ENCODE results near the gene LAMA3. TPM values are rescaled to one million over a fixed set of nuclear protein-coding genes. Genes with fewer than 3 reads are reported as not detected.

The LAMA3 gene
- total RNA-seq, 1 donor from 2014 or later = 0.47 TPM

GRCh38 chr18:23803755-23804154 lies 114.5 kb downstream of the LAMA3 start:
- no peaks in the 10 kb centered on the region for H3K9me3 Mint-ChIP-seq
- peaks cover 4% of the 10 kb centered on the region for H3K27me3 Mint-ChIP-seq (ENCODE audit: insufficient read depth, low read depth)
- H3K27ac Mint-ChIP-seq = no peak overlapping the region
- Histone ChIP-seq H3F3A (ENCODE audit: low read depth) (no peaks in the 10 kb centered on the region), H2AFZ (replicated peaks) (no peak overlapping the region), H3K9ac (no peak overlapping the region), H3K79me2 (ENCODE audit: low read depth) (no peaks in the 10 kb centered on the region), H3K4me2 (no peak overlapping the region), H4K20me1 (ENCODE audit: low read depth) (no peaks in the 10 kb centered on the region), H3K9me3 (ENCODE audit: low read depth) (no peaks in the 10 kb centered on the region), H3K4me3 (no peak overlapping the region), H3K27ac (no peak overlapping the region), H3K27me3 (no peaks in the 10 kb centered on the region), H3K4me1 (no peaks in the 10 kb centered on the region), H3K36me3 (no peaks in the 10 kb centered on the region)
- H3K4me1 Mint-ChIP-seq = no peaks in the 10 kb centered on the region
- DNase-seq (ENCODE audit: low spot score) = no peak
- H3K36me3 Mint-ChIP-seq = no peaks in the 10 kb centered on the region
- TF ChIP-seq EZH2phosphoT487 (IDR thresholded peaks at IDR 0.05) = no peak
- TF ChIP-seq CTCF (IDR thresholded peaks at IDR 0.05) = no peak
- TF ChIP-seq EZH2 (IDR thresholded peaks at IDR 0.05) = no peak
- H3K4me3 Mint-ChIP-seq = no peak overlapping the region

- Mint-ChIP-seq H3K27me3 (ENCODE audit: insufficient read depth, low read depth) (peaks cover 6% of the 10 kb centered on the region), H3K4me1 (no peaks in the 10 kb centered on the region), H3K4me3 (no peak overlapping the region), H3K9me3 (no peaks in the 10 kb centered on the region), H3K36me3 (no peaks in the 10 kb centered on the region), H3K27ac (no peak overlapping the region)
- H4K20me1 ChIP-seq (ENCODE audit: low read depth) = no peaks in the 10 kb centered on the region
- TF ChIP-seq EZH2 (IDR thresholded peaks at IDR 0.05) = no peak
- no peak for TF ChIP-seq EZH2phosphoT487 (IDR thresholded peaks at IDR 0.05)
- TF ChIP-seq CTCF (IDR thresholded peaks at IDR 0.05) = no peak
- H3K36me3 ChIP-seq = no peaks in the 10 kb centered on the region
- no peaks in the 10 kb centered on the region for H3K4me1 ChIP-seq
- no peak for DNase-seq (ENCODE audit: low spot score)
- no peaks in the 10 kb centered on the region for H3F3A ChIP-seq (ENCODE audit: low read depth)
- H3K79me2 ChIP-seq (ENCODE audit: low read depth) = no peaks in the 10 kb centered on the region
- no peaks in the 10 kb centered on the region for H3K27me3 ChIP-seq
- no peaks in the 10 kb centered on the region for H3K9me3 ChIP-seq (ENCODE audit: low read depth)
- H3K4me3 ChIP-seq = no peak overlapping the region
- no peak overlapping the region for H2AFZ ChIP-seq (replicated peaks)
- H3K9ac ChIP-seq = no peak overlapping the region
- H3K27ac ChIP-seq = no peak overlapping the region
- no peak overlapping the region for H3K4me2 ChIP-seq
Observed at GRCh38 chr18:23805898-23806297, 116.6 kb downstream of the LAMA3 start.

GRCh38 chr18:23809415-23809814 lies 120.2 kb downstream of the LAMA3 start:
- no peaks in the 10 kb centered on the region for H3F3A ChIP-seq (ENCODE audit: low read depth)
- H3K36me3 Mint-ChIP-seq = no peaks in the 10 kb centered on the region
- H3K9me3 ChIP-seq (ENCODE audit: low read depth) = no peaks in the 10 kb centered on the region
- peaks cover 6% of the 10 kb centered on the region for H3K27me3 Mint-ChIP-seq (ENCODE audit: insufficient read depth, low read depth)
- no peak overlapping the region for H3K4me3 Mint-ChIP-seq
- H3K27ac ChIP-seq = no peak overlapping the region
- H3K27me3 ChIP-seq = no peaks in the 10 kb centered on the region
- H3K4me1 Mint-ChIP-seq = no peaks in the 10 kb centered on the region
- no peak overlapping the region for H3K9ac ChIP-seq
- no peaks in the 10 kb centered on the region for H3K36me3 ChIP-seq
- no peak overlapping the region for H3K4me3 ChIP-seq
- H3K27ac Mint-ChIP-seq = peak overlapping the region; percentile 3
- no peak overlapping the region for H2AFZ ChIP-seq (replicated peaks)
- no peak for TF ChIP-seq EZH2 (IDR thresholded peaks at IDR 0.05)
- TF ChIP-seq EZH2phosphoT487 (IDR thresholded peaks at IDR 0.05) = no peak
- TF ChIP-seq CTCF (IDR thresholded peaks at IDR 0.05) = no peak
- no peak overlapping the region for H3K4me2 ChIP-seq
- no peaks in the 10 kb centered on the region for H3K9me3 Mint-ChIP-seq
- no peaks in the 10 kb centered on the region for H3K79me2 ChIP-seq (ENCODE audit: low read depth)
- H4K20me1 ChIP-seq (ENCODE audit: low read depth) = no peaks in the 10 kb centered on the region
- H3K4me1 ChIP-seq = no peaks in the 10 kb centered on the region
- no peak for DNase-seq (ENCODE audit: low spot score)

All from neural progenitor cell (in vitro differentiated cells).